Upper lobe of right lung (tissue), 1 donor: ENCODE data around the gene ISL2. TPM values are rescaled to one million over a fixed set of nuclear protein-coding genes. Genes with fewer than 3 reads are reported as not detected.

Source experiments
- ATAC-seq: fragments of 200-7000 bp; cut with Tn5 transposase; one replicate; pipeline ENCODE4 v1.9.1; 2020; ENCODE audit warnings: mild to moderate bottlenecking, moderate library complexity
- DNase-seq: peaks from one replicate; pipeline ENCODE4 v3.0.0-alpha.2; 2020
- H3K27ac ChIP-seq: fragments of 200-600 bp; one replicate; pipeline ENCODE4 v1.8.0; 2022
- H3K27me3 ChIP-seq: fragments of 200-600 bp; one replicate; pipeline ENCODE4 v1.8.0; 2022; ENCODE audit warnings: mild to moderate bottlenecking
- H3K36me3 ChIP-seq: fragments of 200-600 bp; one replicate; pipeline ENCODE4 v1.8.0; 2022
- H3K4me1 ChIP-seq: fragments of 200-600 bp; one replicate; pipeline ENCODE4 v1.8.0; 2022
- H3K4me3 ChIP-seq: fragments of 200-600 bp; one replicate; pipeline ENCODE4 v1.8.0; 2022; ENCODE audit warnings: mild to moderate bottlenecking
- H3K9me3 ChIP-seq: fragments of 200-600 bp; one replicate; pipeline ENCODE4 v1.8.0; 2022
- intact Hi-C: fragments of 100-400 bp; cut with DNase I; formaldehyde crosslinking; loops from one replicate; pipeline ENCODE4 v1.11.0; 2022
- total RNA-seq: library from RNA; stranded (reverse); fragmentation: NEBNext Ultra II Directional; extraction: Animal tissue kit (Norgen Biotek cat#: 25700); gene quantifications from one replicate; pipeline ENCODE4 v1.2.1, GENCODE V29; 2021
- TF ChIP-seq, protein P1 (sequence below): fragments of 200-600 bp; IDR thresholded peaks from one replicate; pipeline ENCODE4 v1.8.0; 2022; ENCODE audit warnings: antibody characterized with exemption
- donor health status: DM: no; HTN: yes; CAD: no; lungs with severe emphysema.

The ISL2 gene
- total RNA-seq, 1 donor from 2014 or later = not detected

DNA sequence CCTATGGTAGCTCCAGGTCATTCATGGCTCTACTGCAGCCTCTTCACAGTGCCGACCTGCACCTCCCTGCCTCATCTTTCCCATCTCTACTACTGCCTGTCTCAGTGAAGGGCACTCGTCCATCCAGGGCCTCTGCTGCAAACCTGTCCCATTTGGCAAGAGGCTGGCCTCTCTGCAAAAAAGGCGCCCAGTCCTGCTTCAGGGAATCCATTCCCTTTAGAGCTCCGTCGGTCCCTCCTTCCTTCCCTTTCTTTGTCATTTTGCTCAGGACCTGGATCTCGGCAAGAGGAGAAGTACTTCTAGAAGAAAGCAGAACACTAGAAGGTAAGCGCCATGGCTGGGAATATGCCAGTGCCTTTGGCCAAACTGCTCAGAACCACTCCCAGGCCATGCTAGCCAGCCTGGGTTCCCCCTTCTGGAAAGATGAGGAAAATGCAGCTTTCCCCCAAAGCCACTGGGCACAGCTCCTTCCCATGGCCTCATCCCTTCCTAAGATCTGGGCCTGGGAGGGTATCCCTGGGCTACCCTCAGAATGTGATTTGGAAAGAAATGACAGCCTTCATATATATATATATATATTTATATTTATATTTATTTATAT is 6.4 kb upstream of the ISL2 start:
- no peak overlapping the region for H3K4me3 ChIP-seq
- intact Hi-C loops = no loop called here
- TF ChIP-seq, protein P1, sequence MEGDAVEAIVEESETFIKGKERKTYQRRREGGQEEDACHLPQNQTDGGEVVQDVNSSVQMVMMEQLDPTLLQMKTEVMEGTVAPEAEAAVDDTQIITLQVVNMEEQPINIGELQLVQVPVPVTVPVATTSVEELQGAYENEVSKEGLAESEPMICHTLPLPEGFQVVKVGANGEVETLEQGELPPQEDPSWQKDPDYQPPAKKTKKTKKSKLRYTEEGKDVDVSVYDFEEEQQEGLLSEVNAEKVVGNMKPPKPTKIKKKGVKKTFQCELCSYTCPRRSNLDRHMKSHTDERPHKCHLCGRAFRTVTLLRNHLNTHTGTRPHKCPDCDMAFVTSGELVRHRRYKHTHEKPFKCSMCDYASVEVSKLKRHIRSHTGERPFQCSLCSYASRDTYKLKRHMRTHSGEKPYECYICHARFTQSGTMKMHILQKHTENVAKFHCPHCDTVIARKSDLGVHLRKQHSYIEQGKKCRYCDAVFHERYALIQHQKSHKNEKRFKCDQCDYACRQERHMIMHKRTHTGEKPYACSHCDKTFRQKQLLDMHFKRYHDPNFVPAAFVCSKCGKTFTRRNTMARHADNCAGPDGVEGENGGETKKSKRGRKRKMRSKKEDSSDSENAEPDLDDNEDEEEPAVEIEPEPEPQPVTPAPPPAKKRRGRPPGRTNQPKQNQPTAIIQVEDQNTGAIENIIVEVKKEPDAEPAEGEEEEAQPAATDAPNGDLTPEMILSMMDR = peak; percentile 60
- no peaks in the 10 kb centered on the region for H3K9me3 ChIP-seq
- no peaks in the 10 kb centered on the region for H3K4me1 ChIP-seq
- ATAC-seq = peak; percentile 89
- DNase-seq = no peak
- H3K27me3 ChIP-seq = peaks cover 44% of the 10 kb centered on the region
- no peak overlapping the region for H3K27ac ChIP-seq
- H3K36me3 ChIP-seq = no peaks in the 10 kb centered on the region

DNA sequence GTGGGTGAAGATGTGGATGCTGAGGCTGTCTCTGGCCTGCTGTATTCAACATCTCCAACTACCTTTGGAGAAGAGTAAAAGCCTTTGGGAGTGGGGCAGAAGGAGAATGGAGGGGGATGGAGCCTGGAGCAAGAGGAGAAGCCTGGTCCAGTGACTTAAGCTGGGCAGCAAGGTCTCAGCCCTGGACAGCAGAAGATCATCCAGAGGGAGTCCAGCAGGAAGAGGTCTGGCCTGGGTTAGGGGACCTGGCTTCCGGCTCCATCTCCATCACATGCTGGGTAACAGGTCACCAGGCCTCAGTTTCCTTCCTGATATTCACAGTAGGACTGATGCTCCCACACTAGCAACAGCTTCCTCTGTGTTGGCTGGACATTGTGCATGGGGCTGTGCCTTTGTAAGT is 3.8 kb upstream of the ISL2 start:
- DNase-seq (no peak), ATAC-seq (no peak)
- H3K4me3 ChIP-seq = no peak overlapping the region
- no peaks in the 10 kb centered on the region for H3K9me3 ChIP-seq
- no peak overlapping the region for H3K27ac ChIP-seq
- intact Hi-C loops = no loop called here
- peaks cover 12% of the 10 kb centered on the region for H3K4me1 ChIP-seq
- TF ChIP-seq, protein P1 = no peak
- H3K27me3 ChIP-seq = peaks cover 59% of the 10 kb centered on the region
- no peaks in the 10 kb centered on the region for H3K36me3 ChIP-seq

DNA sequence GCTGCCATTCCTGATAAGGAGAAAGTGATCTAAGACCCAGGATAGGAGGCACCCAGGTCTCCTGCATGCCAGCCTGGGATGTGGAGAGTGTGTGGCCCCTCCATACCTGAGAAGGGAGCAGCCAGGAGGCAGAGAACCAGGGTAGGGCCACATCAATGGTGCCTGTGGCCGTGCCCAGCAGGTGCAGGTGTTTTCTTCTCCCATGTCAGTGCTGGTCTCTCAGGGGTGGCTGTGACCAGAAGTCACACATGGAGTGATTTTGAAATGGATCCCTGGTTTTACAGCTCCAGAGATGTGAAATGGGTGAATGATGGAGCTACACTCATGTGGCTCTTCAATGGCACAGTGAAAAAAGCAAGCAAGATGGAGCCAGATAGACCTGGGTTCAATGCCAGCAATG is 3.3 kb upstream of the ISL2 start:
- Histone ChIP-seq H3K36me3 (no peaks in the 10 kb centered on the region), H3K9me3 (no peaks in the 10 kb centered on the region), H3K4me3 (no peak overlapping the region), H3K4me1 (peaks cover 12% of the 10 kb centered on the region), H3K27me3 (peaks cover 64% of the 10 kb centered on the region), H3K27ac (no peak overlapping the region)
- intact Hi-C loops = no loop called here
- no peak for DNase-seq
- TF ChIP-seq, protein P1 = no peak
- ATAC-seq = no peak

DNA sequence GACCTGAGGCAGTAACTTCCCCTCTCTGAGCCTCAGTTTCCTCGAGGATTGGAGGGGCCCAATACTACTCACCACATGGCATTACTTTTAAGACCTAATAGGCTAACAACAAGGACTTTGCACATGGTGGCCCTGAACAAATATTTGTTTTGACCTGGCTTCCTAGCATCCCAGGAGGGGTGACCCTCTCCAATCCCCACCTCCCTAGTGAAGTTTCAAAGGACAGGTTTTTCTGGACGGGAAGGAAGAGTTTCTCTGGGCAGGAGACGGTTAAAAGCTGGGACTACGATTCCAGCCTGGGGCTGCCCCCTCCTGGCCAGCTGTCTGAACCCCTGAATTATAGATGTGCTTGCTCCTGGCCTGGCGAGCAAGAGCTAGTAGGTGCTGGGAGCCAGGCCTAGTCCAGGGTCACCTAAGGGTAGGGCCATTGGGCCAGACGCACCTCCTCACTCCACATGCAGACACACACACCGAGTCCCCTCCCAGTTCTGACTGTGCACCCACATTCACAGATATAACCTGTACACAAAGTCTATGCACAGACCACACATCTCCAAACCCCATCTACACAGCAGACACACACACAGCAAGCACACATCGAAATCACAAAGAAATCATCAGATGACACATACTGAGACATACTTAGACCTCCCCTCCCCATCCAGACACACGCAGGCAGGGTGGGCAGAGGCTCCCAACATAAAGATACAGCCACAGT is 2.7 kb upstream of the ISL2 start:
- TF ChIP-seq, protein P1 = no peak
- H3K9me3 ChIP-seq = no peaks in the 10 kb centered on the region
- ATAC-seq (peak; percentile 3), DNase-seq (no peak)
- H3K4me1 ChIP-seq = peaks cover 12% of the 10 kb centered on the region
- intact Hi-C loops = no loop called here
- H3K27ac ChIP-seq = no peak overlapping the region
- H3K4me3 ChIP-seq = no peak overlapping the region
- H3K36me3 ChIP-seq = no peaks in the 10 kb centered on the region
- peaks cover 70% of the 10 kb centered on the region for H3K27me3 ChIP-seq

DNA sequence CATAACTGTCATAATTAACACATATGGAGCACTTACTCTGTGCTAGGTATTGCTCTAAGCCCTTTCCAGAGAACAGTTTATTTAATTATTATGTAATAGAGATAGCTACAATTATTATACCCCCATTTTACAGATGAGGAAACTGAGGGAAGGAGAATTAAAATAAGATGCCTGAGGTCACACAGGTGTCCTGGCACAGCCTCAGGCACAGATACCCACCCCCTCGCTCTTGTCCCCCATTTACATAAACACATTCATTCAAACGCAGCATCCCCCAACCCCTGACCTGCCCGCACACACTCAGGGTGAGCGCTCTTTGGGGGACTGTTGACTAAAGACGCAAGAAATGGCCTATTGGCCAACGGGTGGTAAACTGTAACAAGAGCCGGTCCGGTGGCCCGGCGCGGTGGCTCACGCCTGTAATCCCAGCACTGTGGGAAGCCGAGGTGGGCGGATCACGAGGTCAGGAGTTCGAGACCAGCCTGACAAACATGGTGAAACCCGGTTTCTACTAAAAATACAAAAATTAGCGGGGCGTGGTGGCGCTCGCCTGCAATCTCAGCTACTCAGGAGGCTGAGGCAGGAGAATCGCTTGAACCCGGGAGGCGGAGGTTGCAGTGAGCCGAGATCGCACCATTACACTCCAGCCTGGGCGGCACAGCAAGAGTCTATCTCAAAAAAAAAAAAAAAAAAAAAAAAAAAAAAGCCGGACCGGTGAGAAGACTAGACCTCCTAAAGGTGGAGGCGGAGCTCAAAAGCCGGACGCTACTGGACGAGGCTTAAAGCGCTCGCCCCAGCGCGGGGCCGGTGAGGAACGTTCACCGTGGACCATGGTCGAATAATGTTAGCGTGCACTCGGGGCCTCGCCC is 1.9 kb upstream of the ISL2 start:
- ATAC-seq (no peak), DNase-seq (no peak)
- intact Hi-C loops = no loop called here
- Histone ChIP-seq H3K27ac (no peak overlapping the region), H3K4me1 (peaks cover 13% of the 10 kb centered on the region), H3K27me3 (peaks cover 76% of the 10 kb centered on the region), H3K36me3 (no peaks in the 10 kb centered on the region), H3K4me3 (no peak overlapping the region), H3K9me3 (no peaks in the 10 kb centered on the region)
- TF ChIP-seq, protein P1 = no peak
